Astrocyte (in vitro differentiated cells and primary cell): ENCODE data around the gene UBR4. TPM values are rescaled to one million over a fixed set of nuclear protein-coding genes. Genes with fewer than 3 reads are reported as not detected.

Experiments
- DNase-seq: peaks from one replicate; pipeline ENCODE4 v3.0.0-alpha.2; 2010; ENCODE audit warnings: low read depth
- FAIRE-seq: peaks from 2 replicates; lab custom pipeline; 2011; peaks lifted over from hg19 to GRCh38; lab: Jason Lieb, UNC
- H2AFZ ChIP-seq: 2 replicates; pipeline ENCODE4 v1.6.0; 2012; ENCODE audit warnings: low read depth, low read length, inconsistent platforms
- H3K27ac ChIP-seq: 2 replicates; pipeline ENCODE4 v1.5.1; 2011; ENCODE audit warnings: low read depth, low read length, inconsistent platforms
- H3K27me3 ChIP-seq: 2 replicates; pipeline ENCODE4 v1.6.0; 2011; ENCODE audit warnings: low read length, inconsistent platforms; ENCODE audit not compliant: insufficient read depth
- H3K36me3 ChIP-seq: 2 replicates; pipeline ENCODE4 v1.5.1; 2011; ENCODE audit warnings: low read length, inconsistent platforms; ENCODE audit not compliant: insufficient read depth
- H3K4me1 ChIP-seq: 2 replicates; pipeline ENCODE4 v1.5.1; 2011; ENCODE audit warnings: low read length, inconsistent platforms; ENCODE audit not compliant: insufficient read depth
- H3K4me2 ChIP-seq: 2 replicates; pipeline ENCODE4 v1.6.0; 2012; ENCODE audit warnings: low read length, inconsistent platforms
- H3K4me3 ChIP-seq: 2 replicates; pipeline ENCODE4 v1.5.1; 2011; ENCODE audit warnings: low read depth, mild to moderate bottlenecking, low read length, inconsistent platforms; ENCODE audit not compliant: insufficient read depth
- H3K79me2 ChIP-seq: 2 replicates; pipeline ENCODE4 v1.6.0; 2012; ENCODE audit warnings: mild to moderate bottlenecking, low read length, inconsistent platforms; ENCODE audit not compliant: insufficient read depth
- H3K9ac ChIP-seq: 2 replicates; pipeline ENCODE4 v1.6.0; 2012; ENCODE audit warnings: mild to moderate bottlenecking, low read length, inconsistent platforms
- H3K9me3 ChIP-seq: 2 replicates; pipeline ENCODE4 v1.5.1; 2012; ENCODE audit warnings: low read depth, mild to moderate bottlenecking, low read length, inconsistent platforms; ENCODE audit not compliant: insufficient read depth
- H4K20me1 ChIP-seq: 2 replicates; pipeline ENCODE4 v1.6.0; 2012; ENCODE audit warnings: low read length, inconsistent platforms; ENCODE audit not compliant: insufficient read depth
- H3K27ac Mint-ChIP-seq: one replicate; pipeline ENCODE4 v1.8.0; 2021; ENCODE audit warnings: mild to moderate bottlenecking, mixed read lengths; ENCODE audit not compliant: unreplicated experiment
- H3K27me3 Mint-ChIP-seq: one replicate; pipeline ENCODE4 v1.8.0; 2021; ENCODE audit warnings: low read depth, mixed read lengths; ENCODE audit not compliant: unreplicated experiment
- H3K36me3 Mint-ChIP-seq: one replicate; pipeline ENCODE4 v1.8.0; 2021; ENCODE audit warnings: low read depth, mixed read lengths; ENCODE audit not compliant: unreplicated experiment
- H3K4me1 Mint-ChIP-seq: one replicate; pipeline ENCODE4 v1.8.0; 2021; ENCODE audit warnings: low read depth, mixed read lengths; ENCODE audit not compliant: unreplicated experiment
- H3K4me3 Mint-ChIP-seq: one replicate; pipeline ENCODE4 v1.8.0; 2021; ENCODE audit warnings: mild to moderate bottlenecking, moderate library complexity, mixed read lengths; ENCODE audit not compliant: unreplicated experiment
- H3K9me3 Mint-ChIP-seq: one replicate; pipeline ENCODE4 v1.8.0; 2021; ENCODE audit warnings: mild to moderate bottlenecking, mixed read lengths; ENCODE audit not compliant: unreplicated experiment
- EZH2 ChIP-seq: IDR thresholded peaks from 2 replicates; pipeline ENCODE4 v1.6.1; 2012; ENCODE audit warnings: mild to moderate bottlenecking, low read length, inconsistent platforms; ENCODE audit not compliant: insufficient read depth
- total RNA-seq: library from RNA; stranded (reverse); gene quantifications from 2 replicates; pipeline ENCODE4 v1.2.1, GENCODE V29; 2021
- TF ChIP-seq, protein P1 (sequence below): IDR thresholded peaks from 2 replicates; pipeline ENCODE4 v1.5.1; 2011; ENCODE audit warnings: low read depth, mild to moderate bottlenecking, inconsistent platforms, low read length, moderate library complexity; ENCODE audit not compliant: insufficient read depth

Gene UBR4
- total RNA-seq, 1 donor from 2014 or later, result 153 TPM

DNA sequence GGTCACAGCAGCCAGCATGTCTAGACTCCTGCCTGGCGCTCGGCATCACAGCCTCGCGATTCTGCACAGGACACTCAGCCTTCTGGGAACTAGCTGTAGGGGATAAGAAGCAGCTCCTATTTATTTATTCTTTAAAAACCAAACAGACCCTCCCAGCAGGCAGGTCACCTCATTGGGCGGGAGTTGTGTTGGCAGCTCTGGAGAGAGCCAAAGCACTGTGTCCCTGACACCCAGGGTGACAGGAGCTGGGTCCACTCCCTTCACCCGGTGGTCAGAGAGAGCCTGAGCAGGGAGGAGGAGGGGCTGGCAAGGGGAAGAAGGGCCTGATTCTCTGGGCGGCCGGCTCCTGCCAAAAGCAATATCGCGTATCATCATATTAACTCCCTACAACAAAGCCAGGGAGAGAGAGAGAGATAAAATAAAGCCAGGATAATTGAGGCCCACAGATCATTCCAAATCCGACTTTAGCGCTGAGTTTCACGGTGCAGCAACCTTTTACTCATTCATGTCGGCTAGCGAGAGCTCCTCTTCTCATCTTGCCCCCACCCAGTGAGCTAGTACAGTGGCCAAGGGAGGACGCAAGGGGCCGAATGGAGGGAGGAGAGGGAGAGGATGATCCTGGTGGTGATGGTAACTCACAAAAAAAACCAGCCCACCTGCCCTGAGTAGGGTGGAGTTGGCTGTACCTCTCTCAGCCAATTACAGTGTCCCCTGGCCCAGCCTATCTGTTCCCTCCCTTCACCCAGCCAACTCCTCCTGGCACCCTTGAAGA, 173.8 kb downstream of the UBR4 start:
- H3K79me2 ChIP-seq, result no peaks in the 10 kb centered on the region
- H3K36me3 ChIP-seq, result no peaks in the 10 kb centered on the region
- H4K20me1 ChIP-seq, result no peaks in the 10 kb centered on the region
- peak overlapping the region; percentile 16 for H2AFZ ChIP-seq
- Mint-ChIP-seq H3K27me3 (peaks cover 42% of the 10 kb centered on the region), H3K9me3 (peaks cover 1% of the 10 kb centered on the region), H3K27ac (no peak overlapping the region), H3K4me1 (peaks cover 2% of the 10 kb centered on the region), H3K36me3 (peaks cover 4% of the 10 kb centered on the region), H3K4me3 (no peak overlapping the region)
- H3K9me3 ChIP-seq, result no peaks in the 10 kb centered on the region
- FAIRE-seq (no peak), DNase-seq (no peak)
- peaks cover 28% of the 10 kb centered on the region for H3K4me1 ChIP-seq
- no peak overlapping the region for H3K4me2 ChIP-seq
- H3K27ac ChIP-seq, result no peak overlapping the region
- H3K9ac ChIP-seq, result no peak overlapping the region
- TF ChIP-seq EZH2, result no peak
- TF ChIP-seq, protein P1, sequence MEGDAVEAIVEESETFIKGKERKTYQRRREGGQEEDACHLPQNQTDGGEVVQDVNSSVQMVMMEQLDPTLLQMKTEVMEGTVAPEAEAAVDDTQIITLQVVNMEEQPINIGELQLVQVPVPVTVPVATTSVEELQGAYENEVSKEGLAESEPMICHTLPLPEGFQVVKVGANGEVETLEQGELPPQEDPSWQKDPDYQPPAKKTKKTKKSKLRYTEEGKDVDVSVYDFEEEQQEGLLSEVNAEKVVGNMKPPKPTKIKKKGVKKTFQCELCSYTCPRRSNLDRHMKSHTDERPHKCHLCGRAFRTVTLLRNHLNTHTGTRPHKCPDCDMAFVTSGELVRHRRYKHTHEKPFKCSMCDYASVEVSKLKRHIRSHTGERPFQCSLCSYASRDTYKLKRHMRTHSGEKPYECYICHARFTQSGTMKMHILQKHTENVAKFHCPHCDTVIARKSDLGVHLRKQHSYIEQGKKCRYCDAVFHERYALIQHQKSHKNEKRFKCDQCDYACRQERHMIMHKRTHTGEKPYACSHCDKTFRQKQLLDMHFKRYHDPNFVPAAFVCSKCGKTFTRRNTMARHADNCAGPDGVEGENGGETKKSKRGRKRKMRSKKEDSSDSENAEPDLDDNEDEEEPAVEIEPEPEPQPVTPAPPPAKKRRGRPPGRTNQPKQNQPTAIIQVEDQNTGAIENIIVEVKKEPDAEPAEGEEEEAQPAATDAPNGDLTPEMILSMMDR, result no peak
- no peak overlapping the region for H3K4me3 ChIP-seq
- H3K27me3 ChIP-seq, result no peaks in the 10 kb centered on the region

DNA sequence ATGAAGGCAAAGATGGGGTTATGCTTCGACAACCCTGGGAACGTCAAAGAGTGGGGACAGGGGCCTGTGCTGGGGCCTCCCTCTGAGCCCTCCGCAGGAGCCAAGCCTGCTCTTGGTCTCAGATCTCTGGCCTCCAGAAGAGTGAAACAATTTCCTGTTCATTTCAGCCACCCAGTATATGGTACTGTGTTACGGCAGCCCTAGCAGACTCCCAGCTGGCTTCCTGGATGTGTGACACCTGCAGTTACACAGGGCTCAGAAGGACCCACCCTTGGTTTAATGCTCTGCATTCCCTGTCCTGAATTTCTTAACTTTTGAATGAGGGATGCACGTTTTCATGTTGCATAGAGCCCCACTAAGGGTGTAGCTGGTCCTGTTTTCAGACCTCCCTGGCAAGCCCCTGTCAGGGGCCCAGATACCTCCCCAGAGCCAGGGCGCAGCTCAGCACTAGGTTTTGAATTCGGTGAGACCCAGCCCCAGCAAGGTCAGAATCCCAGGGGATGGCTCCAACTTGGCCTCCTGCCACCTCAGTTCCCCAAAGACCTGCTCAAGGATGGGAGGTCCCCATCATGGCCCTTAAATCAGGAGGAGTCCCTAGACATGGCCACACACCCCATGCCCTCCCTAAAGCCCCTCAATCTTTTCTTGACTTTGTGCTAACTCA, 174.6 kb downstream of the UBR4 start:
- Histone ChIP-seq H3K9ac (no peak overlapping the region), H3K4me1 (peaks cover 28% of the 10 kb centered on the region), H3K4me3 (no peak overlapping the region), H3K36me3 (no peaks in the 10 kb centered on the region), H3K27ac (no peak overlapping the region), H2AFZ (no peak overlapping the region), H3K9me3 (no peaks in the 10 kb centered on the region), H3K4me2 (no peak overlapping the region), H3K27me3 (no peaks in the 10 kb centered on the region), H3K79me2 (no peaks in the 10 kb centered on the region), H4K20me1 (no peaks in the 10 kb centered on the region)
- Mint-ChIP-seq H3K4me3 (no peak overlapping the region), H3K4me1 (peaks cover 2% of the 10 kb centered on the region), H3K27ac (no peak overlapping the region), H3K36me3 (peaks cover 4% of the 10 kb centered on the region), H3K27me3 (peaks cover 36% of the 10 kb centered on the region), H3K9me3 (peaks cover 1% of the 10 kb centered on the region)
- no peak for FAIRE-seq
- TF ChIP-seq, protein P1, result no peak
- TF ChIP-seq EZH2, result no peak
- DNase-seq, result no peak
